Activated naive CD4-positive, alpha-beta T cell treated with anti-CD3 and anti-CD28 coated beads for 36 hours (primary cell): ENCODE data around the gene DCAF4. TPM values are rescaled to one million over a fixed set of nuclear protein-coding genes. Genes with fewer than 3 reads are reported as not detected.
"Not testable (repeated sequence)": the region's sequence is repeated elsewhere in the genome, so short reads cannot be mapped to it uniquely, and the experiment has no call there.

Experiments
- CTCF ChIA-PET: fragments of 350-600 bp; sonication (Branson Sonifier 250); formaldehyde crosslinking; loops from one replicate; lab custom pipeline; 2021; ENCODE audit warnings: antibody characterized with exemption; lab: Charles Lee
- DNase-seq: peaks from one replicate; pipeline ENCODE4 v3.0.0-alpha.2; 2020
- H3K27ac Mint-ChIP-seq: one replicate; pipeline ENCODE4 v1.8.0; 2021; ENCODE audit warnings: mild to moderate bottlenecking, mixed read lengths
- H3K27me3 Mint-ChIP-seq: one replicate; pipeline ENCODE4 v1.8.0; 2021; ENCODE audit warnings: low read depth, mixed read lengths
- H3K36me3 Mint-ChIP-seq: one replicate; pipeline ENCODE4 v1.8.0; 2021; ENCODE audit warnings: low read depth, mixed read lengths
- H3K4me1 Mint-ChIP-seq: one replicate; pipeline ENCODE4 v1.8.0; 2021; ENCODE audit warnings: low read depth, mixed read lengths
- H3K4me3 Mint-ChIP-seq: one replicate; pipeline ENCODE4 v1.8.0; 2021; ENCODE audit warnings: mild to moderate bottlenecking, moderate library complexity, mixed read lengths
- H3K9me3 Mint-ChIP-seq: one replicate; pipeline ENCODE4 v1.8.0; 2021; ENCODE audit warnings: mixed read lengths
- intact Hi-C: fragments of 100-400 bp; cut with micrococcal nuclease; formaldehyde crosslinking; loops from one replicate; pipeline ENCODE4 v1.15.1; 2023
- total RNA-seq, 2 experiments: library from RNA; stranded (reverse); gene quantifications; one replicate each; pipeline ENCODE4 v1.2.3, GENCODE V29; 2021

DCAF4 gene
- total RNA-seq, 2 experiments from 2014 or later: 13.3 to 16.4 TPM

DNA sequence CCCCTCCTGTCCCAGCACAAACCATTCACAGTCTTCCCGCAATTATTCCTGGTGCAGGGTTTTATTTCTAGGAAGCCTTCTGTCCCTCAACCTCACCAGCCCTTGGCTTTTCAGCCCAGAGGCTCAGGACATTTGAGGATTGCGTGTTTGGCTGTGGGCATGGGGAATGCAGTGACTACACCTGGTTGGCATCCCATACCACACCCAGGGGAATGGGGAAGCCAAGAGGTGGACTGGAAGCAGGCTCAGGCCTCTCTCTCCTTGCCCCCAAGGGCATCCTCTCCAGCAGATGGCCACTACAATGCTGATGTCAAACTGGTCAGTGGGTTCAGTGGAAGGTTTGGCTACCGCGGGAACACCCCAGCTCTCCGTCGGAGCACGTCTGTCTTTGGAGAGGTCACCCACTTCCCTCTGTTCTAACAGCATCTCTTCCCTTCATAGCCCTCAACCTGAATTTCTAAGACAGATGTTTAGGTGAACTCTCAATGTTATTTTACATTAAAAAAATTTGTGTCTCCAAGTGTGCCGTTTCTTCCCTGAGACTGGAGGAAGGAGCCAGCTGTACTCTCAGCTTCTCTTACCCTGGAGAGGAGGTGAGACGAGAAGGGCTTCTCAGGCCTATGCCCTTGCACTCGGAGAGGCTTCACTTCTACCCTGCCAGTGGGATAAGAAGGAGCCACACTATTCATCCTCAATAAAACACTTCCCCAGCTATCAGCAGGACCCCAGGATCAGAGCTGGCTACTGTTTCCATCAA, 35.5 kb downstream of the DCAF4 start:
- CTCF ChIA-PET: interaction anchor here (0.6 to 2.2 kb wide), 2 partner anchors 13 to 25 kb away, joined by 3 to 10 read pairs; no protein-coding TSS in a partner anchor
- no peak overlapping the region for H3K27ac Mint-ChIP-seq

DNA sequence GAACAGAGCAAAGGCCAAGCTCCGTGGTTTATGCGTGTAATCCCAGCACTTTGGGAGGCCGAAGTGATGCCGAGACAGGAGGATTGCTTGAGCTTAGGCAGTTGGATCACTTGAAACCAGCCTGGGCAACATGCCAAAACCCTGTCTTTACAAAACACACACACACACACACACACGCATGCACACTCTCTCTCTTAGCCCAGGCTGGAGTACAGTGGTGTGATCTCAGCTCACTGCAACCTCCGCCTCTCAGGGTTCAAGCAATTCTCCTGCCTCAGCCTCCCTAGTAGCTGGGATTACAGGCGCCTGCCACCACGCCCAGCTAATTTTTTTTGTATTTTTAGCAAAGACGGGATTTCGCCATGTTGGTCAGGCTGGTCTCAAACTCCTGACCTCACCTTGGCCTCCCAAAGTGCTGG, 36.1 kb downstream of the DCAF4 start:
- CTCF ChIA-PET: interaction anchor here (0.6 to 2.2 kb wide), 3 partner anchors 14 to 91 kb away, joined by 3 to 10 read pairs (median 7); no protein-coding TSS in a partner anchor
- H3K27me3 Mint-ChIP-seq, H3K27ac Mint-ChIP-seq, H3K4me1 Mint-ChIP-seq, H3K9me3 Mint-ChIP-seq, H3K4me3 Mint-ChIP-seq, intact Hi-C loops, DNase-seq: not testable (repeated sequence)
- peaks cover 21% of the 10 kb centered on the region for H3K36me3 Mint-ChIP-seq

More for the DNA sequence above, 35.5 kb downstream of the DCAF4 start:
- Mint-ChIP-seq H3K4me1 (no peaks in the 10 kb centered on the region), H3K9me3 (no peaks in the 10 kb centered on the region), H3K27me3 (no peaks in the 10 kb centered on the region), H3K36me3 (peaks cover 22% of the 10 kb centered on the region), H3K4me3 (no peak overlapping the region)
- intact Hi-C loops: no loop called here
- no peak for DNase-seq

DNA sequence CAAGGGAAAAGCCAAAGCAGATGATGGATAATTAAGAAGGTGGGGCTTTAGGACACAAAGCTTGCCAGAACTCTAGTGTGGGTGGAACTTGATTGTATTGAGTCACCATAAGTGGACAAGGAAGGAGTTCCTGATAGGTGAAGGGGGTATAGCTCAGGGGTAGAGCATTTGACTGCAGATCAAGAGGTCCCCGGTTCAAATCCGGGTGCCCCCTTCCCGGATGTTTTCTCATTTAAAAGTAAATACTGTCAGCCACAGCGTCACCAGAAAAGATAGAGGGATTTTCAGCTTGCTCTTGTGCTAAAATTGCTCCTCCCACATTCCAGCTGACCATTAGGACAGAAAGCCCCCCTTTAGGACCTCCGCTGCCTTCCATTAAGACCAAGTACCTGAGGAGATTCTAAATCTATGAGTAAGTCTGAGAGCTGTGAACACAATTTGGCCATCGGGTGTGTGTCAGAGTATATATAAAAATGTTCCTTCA, 36.6 kb downstream of the DCAF4 start:
- DNase-seq: no peak
- intact Hi-C loops: no loop called here
- Mint-ChIP-seq H3K4me1 (no peaks in the 10 kb centered on the region), H3K4me3 (no peak overlapping the region), H3K36me3 (peaks cover 15% of the 10 kb centered on the region), H3K9me3 (no peaks in the 10 kb centered on the region), H3K27ac (no peak overlapping the region), H3K27me3 (no peaks in the 10 kb centered on the region)
- CTCF ChIA-PET: interaction anchor here (0.6 to 2.2 kb wide), 2 partner anchors 14 to 90 kb away, joined by 7 to 10 read pairs; no protein-coding TSS in a partner anchor

DNA sequence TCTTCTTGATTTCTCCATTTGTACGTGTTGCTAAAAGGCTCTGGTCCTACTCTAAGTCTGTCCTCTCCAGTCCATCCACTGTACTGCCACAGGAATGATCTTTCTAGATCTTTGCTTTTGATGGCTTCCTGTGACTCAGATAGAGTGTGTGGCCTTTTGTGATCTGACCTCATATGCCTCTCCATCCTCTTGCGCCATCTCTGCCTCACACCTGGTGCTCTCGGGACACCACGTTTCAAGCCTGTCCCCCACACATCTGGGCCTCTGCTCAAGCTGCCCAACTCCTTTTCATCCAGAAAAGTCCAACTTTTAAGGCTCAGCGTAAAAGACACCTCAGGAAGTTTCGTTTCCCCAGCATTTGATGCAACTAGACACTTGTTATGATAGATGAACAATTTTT, 39.0 kb downstream of the DCAF4 start:
- Mint-ChIP-seq H3K4me1 (no peaks in the 10 kb centered on the region), H3K4me3 (no peak overlapping the region), H3K36me3 (peaks cover 23% of the 10 kb centered on the region), H3K9me3 (no peaks in the 10 kb centered on the region), H3K27ac (peak overlapping the region; percentile 10), H3K27me3 (no peaks in the 10 kb centered on the region)
- DNase-seq: no peak
- intact Hi-C loops: no loop called here
- CTCF ChIA-PET: no interaction called here

DNA sequence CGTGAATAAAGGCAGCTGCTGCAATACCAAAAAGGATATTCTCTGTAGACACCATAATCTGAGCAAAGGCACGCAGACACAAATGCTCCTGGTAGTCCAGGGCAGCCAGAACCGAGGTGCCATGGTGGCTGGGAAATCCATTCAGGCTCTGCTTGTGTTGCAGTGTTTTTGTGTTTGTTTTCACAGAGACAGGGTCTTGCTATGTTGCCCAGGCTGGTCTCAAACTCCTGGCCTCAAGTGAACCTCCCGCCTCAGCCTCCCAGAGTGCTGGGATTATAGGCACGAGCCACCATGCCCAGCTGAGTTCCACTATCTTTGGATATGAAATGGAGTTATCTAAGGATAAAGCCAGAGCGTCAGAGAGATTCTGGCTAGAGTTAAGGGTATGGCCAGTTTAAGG, 39.8 kb downstream of the DCAF4 start:
- no peaks in the 10 kb centered on the region for H3K4me1 Mint-ChIP-seq

DNA sequence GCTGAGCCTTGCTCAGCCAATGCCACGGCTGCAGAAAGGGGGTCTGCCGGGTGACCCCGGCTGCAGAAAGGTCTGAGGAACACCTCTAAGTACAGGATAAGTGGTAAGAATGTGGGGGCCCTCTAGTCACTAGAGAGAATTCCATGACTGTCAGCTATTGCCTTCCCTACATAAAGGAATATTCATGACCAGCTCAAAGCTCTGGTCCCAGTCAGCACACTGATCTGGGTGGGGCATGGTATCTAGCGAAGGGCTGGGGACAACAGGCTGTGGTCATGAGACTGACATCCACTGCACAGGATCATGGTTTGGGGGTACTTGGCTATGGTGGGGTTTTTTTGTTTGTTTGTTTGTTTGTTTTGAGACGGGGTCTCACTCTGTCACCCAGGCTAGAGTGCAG, 42.1 kb downstream of the DCAF4 start:
- Mint-ChIP-seq H3K4me3 (no peak overlapping the region), H3K27me3 (no peaks in the 10 kb centered on the region), H3K9me3 (no peaks in the 10 kb centered on the region), H3K4me1 (no peaks in the 10 kb centered on the region), H3K27ac (no peak overlapping the region), H3K36me3 (peaks cover 16% of the 10 kb centered on the region)
- CTCF ChIA-PET: no interaction called here
- DNase-seq: no peak
- intact Hi-C loops: no loop called here

More for the DNA sequence above, 39.8 kb downstream of the DCAF4 start:
- no peak for DNase-seq
- Mint-ChIP-seq H3K27ac (no peak overlapping the region), H3K9me3 (no peaks in the 10 kb centered on the region), H3K36me3 (peaks cover 21% of the 10 kb centered on the region), H3K4me3 (no peak overlapping the region), H3K27me3 (no peaks in the 10 kb centered on the region)
- CTCF ChIA-PET: interaction anchor here (1.7 kb wide), 1 partner anchor 17 kb away, joined by 11 read pairs; no protein-coding TSS in a partner anchor
- intact Hi-C loops: no loop called here

DNA sequence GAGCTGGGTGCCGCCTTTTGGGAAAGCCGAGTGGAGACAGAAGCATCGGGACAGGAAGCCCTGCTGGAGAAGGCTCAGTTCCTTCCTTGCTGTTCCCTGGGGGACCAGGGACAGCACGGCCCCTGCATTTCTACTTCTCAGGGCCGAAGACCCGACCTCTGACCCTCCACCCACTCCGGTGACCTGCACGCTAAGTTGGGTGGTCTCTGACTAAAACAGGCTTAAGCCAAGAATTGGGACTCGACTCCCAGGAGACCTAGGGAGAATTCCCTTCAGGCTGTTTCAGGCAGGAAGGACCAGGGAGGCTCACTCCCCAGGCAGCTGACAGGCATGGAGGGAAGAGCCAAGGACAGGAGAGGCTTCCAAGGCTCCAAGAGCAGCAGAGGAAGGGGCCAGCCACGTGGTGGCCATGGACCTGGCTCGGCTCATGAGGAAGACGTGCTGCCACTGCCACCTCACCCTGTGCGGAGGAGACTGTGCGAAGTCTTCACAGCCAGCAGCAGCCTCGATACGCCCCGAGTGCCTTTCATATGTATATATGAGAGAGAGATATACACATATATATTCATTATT, 43.9 kb downstream of the DCAF4 start:
- H3K36me3 Mint-ChIP-seq: peaks cover 13% of the 10 kb centered on the region
- H3K4me1 Mint-ChIP-seq: no peaks in the 10 kb centered on the region
- H3K27me3 Mint-ChIP-seq: no peaks in the 10 kb centered on the region
- no peaks in the 10 kb centered on the region for H3K9me3 Mint-ChIP-seq
- intact Hi-C loops: no loop called here
- no peak overlapping the region for H3K4me3 Mint-ChIP-seq
- DNase-seq: no peak
- CTCF ChIA-PET: interaction anchor here (0.6 kb wide), 1 partner anchor 21 kb away, joined by 3 read pairs; no protein-coding TSS in a partner anchor
- no peak overlapping the region for H3K27ac Mint-ChIP-seq

DNA sequence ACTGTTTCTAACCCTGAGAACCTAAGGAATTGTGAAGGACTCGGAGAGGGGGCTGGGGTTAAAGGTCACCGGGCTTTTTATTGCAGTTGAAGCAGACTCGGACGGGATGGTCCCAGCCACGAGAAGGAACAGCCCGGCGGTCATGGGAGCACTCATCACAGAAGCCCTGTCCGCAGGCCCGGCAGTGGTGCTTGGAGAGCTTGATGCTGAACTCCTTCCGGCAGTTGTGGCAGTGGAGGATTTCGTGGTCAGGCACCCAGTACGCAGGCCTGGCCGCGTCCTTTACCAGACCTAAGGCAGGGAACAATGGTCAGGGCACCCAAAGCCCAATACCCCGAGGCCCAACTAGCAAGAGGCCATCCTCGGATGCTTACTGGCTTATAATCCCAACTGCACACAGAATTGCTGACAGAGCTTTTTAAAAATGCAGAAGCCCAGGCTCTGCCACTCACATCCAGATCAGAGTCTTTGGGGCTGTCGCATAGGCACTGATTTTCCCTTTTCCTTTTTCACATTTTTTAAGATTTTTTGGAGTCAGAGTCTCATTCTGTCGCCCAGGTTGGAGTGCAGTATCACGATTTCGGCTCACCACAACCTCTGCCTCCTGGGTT, 44.7 kb downstream of the DCAF4 start:
- H3K27ac Mint-ChIP-seq: no peak overlapping the region
- intact Hi-C loops: no loop called here

DNA sequence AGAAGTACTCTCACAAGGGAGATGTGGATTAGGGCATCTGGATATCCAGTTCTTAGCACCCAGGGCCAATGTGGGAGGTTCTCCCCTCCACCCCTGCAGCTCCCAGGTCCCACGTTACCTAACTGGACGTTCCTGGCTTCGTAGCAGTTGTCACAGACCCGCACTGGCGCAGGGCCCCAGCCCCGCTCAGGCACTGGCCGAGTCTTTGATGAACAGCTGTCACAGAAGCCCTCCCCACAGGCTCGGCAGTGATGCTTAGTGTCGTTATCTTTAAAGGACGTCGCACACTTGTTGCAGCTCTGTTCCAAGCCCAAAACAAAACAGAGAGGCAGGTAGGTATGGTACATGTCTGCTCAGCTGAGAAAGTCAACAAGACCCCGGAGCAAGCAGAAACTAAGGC, 48.4 kb downstream of the DCAF4 start:
- intact Hi-C loops: no loop called here
- Mint-ChIP-seq H3K4me3 (no peak overlapping the region), H3K36me3 (peaks cover 8% of the 10 kb centered on the region), H3K27ac (no peak overlapping the region), H3K9me3 (no peaks in the 10 kb centered on the region), H3K27me3 (no peaks in the 10 kb centered on the region), H3K4me1 (no peaks in the 10 kb centered on the region)
- DNase-seq: no peak
- CTCF ChIA-PET: interaction anchor here (1.5 to 1.8 kb wide), 2 partner anchors 13 to 25 kb away, joined by 3 to 5 read pairs; no protein-coding TSS in a partner anchor

More for the DNA sequence above, 44.7 kb downstream of the DCAF4 start:
- peaks cover 14% of the 10 kb centered on the region for H3K36me3 Mint-ChIP-seq
- DNase-seq: no peak
- no peaks in the 10 kb centered on the region for H3K27me3 Mint-ChIP-seq
- no peaks in the 10 kb centered on the region for H3K9me3 Mint-ChIP-seq
- H3K4me1 Mint-ChIP-seq: no peaks in the 10 kb centered on the region
- no peak overlapping the region for H3K4me3 Mint-ChIP-seq
- CTCF ChIA-PET: no interaction called here

DNA sequence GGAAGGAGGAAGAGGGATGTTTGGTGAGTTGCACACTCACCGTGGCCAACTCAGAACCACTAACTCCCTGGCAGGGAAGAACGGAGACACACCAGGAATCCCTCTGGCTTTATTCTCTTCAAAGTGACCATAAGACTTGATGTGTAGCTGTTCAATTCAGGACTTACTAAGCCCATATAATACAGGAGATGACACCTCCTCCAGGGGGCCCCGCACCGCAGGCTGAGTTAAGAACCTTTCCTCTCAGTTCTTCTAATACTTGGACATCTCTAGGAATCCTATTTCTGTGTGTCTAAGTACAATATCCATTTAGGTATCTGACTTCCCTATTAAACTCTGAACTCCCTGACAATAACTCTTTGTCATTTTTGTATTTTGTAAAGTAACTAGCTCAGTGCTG, 49.5 kb downstream of the DCAF4 start:
- CTCF ChIA-PET: interaction anchor here (0.5 to 1.8 kb wide), 3 partner anchors 12 to 357 kb away, joined by 3 to 5 read pairs (median 3); no protein-coding TSS in a partner anchor
- peak; percentile 39 for DNase-seq
- intact Hi-C loops: no loop called here
- Mint-ChIP-seq H3K4me1 (no peaks in the 10 kb centered on the region), H3K27ac (no peak overlapping the region), H3K36me3 (peaks cover 6% of the 10 kb centered on the region), H3K9me3 (no peaks in the 10 kb centered on the region), H3K27me3 (no peaks in the 10 kb centered on the region), H3K4me3 (no peak overlapping the region)

DNA sequence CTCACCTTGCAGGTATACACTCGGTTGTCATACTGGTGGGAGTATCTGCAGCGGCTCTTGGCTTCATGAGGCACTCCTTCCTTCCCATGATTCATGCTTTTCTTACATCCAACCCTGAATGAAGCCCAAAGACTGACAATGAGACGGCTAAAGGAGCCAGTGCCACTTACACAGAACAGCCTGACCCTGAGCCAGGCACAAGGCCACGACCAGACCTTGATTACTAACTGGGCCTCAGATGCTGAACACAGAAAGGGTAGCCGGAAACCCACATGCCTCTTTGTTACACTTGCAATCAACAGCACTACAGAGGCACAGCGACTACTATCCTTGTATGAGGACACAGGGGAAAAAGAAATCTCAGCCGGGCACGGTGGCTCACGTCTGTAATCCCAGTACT, 52.6 kb downstream of the DCAF4 start:
- CTCF ChIA-PET: no interaction called here
- no peaks in the 10 kb centered on the region for H3K9me3 Mint-ChIP-seq
- no peaks in the 10 kb centered on the region for H3K27me3 Mint-ChIP-seq
- H3K4me1 Mint-ChIP-seq: no peaks in the 10 kb centered on the region
- H3K36me3 Mint-ChIP-seq: peaks cover 6% of the 10 kb centered on the region
- H3K4me3 Mint-ChIP-seq: no peak overlapping the region
- no peak overlapping the region for H3K27ac Mint-ChIP-seq
- no peak for DNase-seq
- intact Hi-C loops: no loop called here

DNA sequence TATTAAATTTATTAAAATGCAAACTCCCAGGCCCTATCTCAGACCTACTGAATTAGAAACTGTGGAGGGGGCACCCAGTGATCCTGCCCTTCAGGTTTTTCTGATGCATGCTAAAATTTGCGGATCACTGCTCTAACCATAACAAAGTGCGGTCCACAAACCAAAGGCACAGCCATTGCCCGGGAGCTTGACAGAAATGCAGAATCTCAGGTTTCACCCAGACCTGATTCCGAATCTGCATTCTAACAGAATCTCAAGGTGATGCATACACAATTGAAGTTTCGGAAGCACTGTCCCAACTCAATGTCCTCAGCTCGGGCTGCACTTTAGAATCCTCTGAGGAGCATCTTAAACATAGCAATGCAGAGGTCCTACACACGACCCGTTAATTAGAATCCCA, 54.6 kb downstream of the DCAF4 start:
- no peaks in the 10 kb centered on the region for H3K4me1 Mint-ChIP-seq
- peaks cover 17% of the 10 kb centered on the region for H3K36me3 Mint-ChIP-seq
- no peak for DNase-seq
- no peaks in the 10 kb centered on the region for H3K27me3 Mint-ChIP-seq
- CTCF ChIA-PET: no interaction called here
- intact Hi-C loops: no loop called here
- no peak overlapping the region for H3K4me3 Mint-ChIP-seq
- no peaks in the 10 kb centered on the region for H3K9me3 Mint-ChIP-seq
- no peak overlapping the region for H3K27ac Mint-ChIP-seq
